ENCODE data around the gene GDF9.
A peak's percentile ranks its signal among the peaks of the same experiment; 100 is the strongest.

DNA sequence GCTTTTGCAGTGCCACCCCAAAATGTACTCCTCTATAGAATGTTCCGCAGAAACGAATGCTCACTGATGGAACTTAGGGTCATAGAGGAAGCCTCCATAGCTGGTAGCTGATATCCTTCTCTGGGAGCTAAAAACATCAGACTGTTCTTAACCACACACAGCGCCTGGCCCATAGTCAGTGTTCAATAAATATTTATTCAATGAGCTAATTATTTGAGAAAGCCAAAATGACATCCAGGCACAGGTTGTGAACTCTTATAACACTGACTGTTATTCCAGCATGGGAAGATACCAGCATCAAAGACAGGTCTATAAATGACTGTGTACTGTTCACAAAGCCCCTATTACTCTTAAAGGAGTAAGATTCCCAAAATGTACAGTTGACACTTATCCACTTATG lies 12.9 kb downstream of the GDF9 start:
- peak in 1 of 3 donors; percentile 18 for TF ChIP-seq POLR2A (IDR thresholded peaks at IDR 0.05)
- TF ChIP-seq, protein P1, sequence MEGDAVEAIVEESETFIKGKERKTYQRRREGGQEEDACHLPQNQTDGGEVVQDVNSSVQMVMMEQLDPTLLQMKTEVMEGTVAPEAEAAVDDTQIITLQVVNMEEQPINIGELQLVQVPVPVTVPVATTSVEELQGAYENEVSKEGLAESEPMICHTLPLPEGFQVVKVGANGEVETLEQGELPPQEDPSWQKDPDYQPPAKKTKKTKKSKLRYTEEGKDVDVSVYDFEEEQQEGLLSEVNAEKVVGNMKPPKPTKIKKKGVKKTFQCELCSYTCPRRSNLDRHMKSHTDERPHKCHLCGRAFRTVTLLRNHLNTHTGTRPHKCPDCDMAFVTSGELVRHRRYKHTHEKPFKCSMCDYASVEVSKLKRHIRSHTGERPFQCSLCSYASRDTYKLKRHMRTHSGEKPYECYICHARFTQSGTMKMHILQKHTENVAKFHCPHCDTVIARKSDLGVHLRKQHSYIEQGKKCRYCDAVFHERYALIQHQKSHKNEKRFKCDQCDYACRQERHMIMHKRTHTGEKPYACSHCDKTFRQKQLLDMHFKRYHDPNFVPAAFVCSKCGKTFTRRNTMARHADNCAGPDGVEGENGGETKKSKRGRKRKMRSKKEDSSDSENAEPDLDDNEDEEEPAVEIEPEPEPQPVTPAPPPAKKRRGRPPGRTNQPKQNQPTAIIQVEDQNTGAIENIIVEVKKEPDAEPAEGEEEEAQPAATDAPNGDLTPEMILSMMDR (IDR thresholded peaks at IDR 0.05) = no peak
